ENCODE measurements around the gene HOXB7.

The HOXB7 gene

DNA sequence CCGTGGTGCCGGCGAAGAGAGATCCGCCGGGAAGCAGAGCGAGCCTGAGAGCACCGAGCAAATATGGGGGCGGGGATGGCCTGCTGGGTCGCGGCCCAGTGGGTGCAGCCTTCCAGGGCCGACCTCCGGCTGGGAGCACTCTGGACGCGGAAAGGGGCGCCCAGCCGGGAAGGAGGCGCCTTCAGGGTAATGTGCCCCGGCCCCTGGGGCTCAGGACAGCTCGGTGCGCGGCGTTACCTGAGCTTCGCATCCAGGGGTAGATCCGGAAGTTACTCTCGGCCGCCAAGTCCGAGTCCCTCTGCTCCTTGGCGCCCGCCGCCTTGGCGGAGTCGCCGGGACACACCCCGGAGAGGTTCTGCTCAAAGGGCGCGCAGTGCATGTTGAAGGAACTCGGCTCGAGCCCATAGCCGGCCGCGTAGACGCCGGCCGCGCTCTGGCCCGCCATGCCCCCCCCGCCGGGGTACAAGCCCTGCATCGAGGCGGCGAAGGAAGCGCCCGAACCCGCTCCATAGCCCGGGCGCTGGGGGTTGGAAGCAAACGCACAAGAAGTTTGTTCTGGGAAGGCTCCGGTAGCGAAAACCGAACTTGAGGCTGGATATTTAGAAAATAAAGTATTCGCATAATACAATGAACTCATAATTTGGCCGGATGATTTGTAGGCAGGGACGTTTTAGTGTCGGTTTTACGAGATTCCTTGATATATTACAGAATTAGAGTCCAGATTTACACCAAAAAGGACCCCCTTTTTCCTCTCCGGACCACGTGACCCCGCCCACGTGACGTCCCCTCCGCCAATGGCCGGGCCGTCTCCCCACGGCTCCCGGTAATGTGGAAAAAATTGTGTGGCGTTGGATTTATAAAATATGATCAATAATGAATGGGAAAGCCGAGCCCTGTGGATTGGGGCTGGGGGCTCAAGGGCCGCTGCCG, at the start of gene HOXB7:
Gene HOXB7 (minus strand): TSS at position 736 of the 930 bp plus-strand sequence. CDS start 99 bp downstream, at position 637.
- no peak for DNase-seq

DNA sequence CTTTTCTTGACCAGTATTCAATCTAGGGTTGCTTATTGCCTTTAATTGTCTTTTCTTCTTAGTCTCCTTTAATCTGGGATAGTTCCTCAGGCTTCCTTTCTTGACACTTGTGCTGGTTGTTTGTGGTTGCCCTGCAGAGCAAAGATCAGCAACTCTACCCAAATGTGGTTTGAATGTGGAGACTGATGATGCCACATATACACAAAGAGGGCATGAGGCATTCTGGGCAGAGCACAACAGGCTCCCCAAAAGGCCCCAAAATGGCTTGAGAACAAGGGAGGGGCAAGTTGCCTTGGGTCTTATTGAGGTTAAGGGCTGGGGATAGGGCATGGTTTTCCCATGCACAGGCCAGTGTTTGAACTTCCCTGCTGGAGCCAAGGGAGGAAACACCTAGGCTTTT, 45.1 kb upstream of the HOXB7 start:
- no peak for DNase-seq

DNA sequence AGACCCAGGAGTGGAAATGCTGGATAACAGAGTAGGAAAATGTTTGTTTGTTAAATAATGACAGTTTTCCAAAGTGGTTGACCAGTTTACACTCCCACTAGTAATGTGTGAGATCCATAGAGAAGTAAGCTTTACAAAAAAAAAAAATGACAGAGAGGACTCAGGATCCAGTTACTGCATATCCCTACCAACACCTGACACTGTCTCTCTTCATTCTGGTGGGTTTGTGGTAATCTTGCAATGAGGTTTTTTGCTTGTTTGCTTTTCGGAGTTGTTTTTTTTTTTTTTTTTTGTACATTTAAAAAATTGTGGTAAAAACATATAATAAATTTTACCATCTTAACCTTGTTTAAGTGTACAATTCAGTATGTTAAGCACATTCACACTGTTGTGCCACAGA, 38.9 kb upstream of the HOXB7 start:
- DNase-seq: no peak

DNA sequence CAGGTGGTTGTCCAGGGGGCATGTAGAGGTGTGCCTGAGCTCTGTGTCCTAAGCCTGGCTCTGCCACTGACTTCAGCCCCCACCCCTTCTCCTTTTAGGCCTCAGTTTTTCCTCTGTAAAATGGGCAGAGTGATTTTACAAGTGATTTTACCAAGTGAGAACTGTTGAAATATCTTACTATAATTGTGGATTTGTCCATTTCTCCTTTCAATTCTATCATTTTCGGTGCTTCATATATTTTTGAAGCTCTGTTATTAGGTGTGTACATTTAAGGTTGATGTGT, 37.1 kb upstream of the HOXB7 start:
- DNase-seq: no peak

DNA sequence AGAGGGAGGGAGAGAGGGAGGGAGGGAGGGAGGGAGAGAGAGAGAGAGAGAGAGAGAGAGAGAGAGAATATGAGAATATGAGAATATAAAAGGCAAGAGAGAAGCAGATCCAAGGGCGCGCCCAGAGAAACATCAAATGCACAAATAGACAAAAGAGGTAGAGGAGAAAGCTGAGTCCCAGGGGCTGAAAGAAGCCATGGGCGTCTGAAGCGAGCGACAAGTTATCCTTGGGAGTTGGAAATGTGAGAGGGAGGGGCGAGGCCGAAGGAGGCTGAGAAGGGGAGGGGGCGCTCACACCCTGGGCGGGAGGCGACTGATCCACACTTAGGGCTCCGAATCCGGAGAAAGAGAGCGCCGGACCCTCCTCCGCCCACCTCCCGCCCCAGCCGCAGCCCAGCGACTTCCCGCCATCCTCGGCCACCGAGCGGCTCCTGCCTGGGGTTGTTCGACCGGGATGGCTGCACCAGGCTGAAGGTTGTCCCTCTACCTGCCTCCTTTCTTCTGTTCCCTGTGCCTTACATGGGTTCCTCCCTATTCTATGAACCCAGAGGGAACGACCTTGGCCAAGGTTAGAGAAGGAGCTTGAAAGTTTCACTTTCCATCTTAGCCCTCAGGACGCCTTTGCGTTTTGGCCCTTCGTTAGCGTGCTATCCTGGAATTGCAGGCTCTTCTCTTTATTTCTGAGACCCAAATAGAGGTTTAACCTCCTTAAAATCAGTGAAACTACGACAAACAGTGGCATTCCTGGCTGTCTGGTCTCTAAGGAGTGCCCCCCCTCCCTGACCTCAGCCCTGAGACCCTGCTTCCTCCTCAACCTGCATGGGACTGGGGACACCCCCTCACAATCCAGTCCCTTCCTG, 36.5 kb upstream of the HOXB7 start:
- no peak for DNase-seq

DNA sequence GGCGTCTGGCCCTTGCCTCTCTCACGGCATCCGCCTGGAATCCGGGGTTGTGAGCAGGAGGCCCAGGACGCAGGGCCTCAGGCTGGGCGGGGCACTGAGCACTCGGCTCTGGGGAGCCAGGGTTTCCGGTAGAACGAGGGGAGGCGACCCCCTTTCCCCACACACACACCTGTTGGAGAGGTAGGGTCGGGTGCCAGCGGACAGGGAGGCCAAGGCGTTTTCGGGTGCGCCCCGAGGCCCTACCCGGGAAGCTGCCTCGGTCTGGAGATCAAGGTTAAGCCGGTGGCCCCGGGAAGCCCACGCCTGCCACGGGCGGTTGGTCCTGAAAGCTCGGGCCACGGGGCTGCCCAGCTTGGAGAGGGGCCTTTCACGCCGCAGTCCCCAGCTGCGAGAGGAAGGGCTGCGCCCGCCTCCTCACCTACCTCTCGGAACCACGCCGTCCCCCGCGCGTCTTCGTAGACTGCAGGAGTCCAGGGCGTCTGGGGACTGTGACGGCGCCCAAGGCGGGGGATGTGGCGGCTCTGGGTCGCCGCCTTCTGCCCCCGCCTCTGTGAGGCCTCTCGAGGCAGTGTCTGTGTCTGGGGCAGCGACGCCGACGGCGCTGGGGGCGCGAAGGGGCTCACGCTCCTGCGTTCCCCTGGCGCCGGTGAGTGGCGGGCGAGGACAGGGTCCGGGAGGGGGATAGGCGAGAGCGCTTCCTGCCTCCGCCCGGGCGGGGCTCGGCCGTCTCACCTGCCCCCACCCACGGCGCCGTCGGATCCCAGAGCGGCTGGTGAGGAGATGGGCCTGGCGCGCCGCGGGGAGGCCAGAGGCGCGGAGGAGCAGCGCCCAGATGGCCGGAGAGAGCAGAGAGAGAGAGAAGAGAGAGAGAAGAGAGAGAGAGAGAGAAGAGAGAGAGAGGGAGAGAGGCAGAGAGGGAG, 35.6 kb upstream of the HOXB7 start:
- no peak for DNase-seq

DNA sequence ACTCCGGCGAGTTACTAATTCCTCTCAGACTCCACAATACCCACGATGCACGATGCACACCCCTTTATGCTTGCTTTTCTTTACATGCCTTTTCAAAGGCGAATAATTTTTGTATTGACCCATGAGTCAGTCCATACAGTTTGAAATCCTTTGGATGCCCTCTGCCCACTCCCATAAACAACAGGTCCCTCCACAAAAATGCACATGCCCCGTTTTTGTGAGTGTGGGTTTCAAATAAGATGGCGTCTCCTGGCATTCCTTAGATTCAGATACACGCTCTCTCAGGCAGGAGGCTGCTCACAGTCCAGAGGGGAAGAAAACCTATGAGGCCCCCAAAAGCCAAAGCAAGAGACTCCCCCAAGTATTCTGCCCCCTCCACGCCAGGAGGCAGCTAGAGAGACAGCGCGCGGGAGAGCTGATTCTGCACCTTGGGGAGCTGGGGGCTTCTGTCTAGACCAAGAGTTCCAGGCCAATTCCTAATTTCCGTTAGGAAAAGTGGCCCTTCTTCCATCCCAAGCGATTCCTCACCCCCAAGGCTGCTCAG, 34.9 kb upstream of the HOXB7 start:
- no peak for DNase-seq

DNA sequence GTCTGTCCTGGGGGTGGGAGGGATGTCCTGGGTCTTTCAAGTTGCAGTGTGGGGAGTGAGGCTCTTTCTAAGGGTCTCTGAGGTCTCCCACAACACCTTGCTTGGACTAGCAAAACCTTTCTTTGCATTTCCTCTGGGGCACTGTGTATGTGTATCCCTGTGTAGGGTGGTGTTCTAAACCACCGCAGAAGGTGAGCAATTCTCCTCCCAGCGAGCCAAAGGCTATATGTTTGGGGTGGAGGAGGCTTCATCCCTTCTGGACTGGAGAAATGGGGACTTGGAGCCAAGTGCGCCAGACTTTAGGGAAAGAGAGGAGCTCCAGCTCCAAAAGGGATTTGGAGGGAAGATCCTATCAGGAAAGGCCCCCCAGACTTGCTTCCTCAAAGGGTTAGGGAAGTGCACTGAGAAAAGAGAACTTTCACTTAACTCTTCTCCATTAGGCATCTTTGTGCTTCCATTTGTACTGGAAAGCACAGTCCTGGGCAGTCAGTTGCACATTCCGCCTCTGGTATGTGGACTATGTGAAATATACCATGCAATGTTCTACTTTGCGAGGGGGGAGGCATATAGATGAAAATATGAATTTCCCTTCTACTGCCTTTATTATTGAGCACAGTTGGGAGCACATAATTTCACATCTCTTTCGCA, 34.2 kb upstream of the HOXB7 start:
- no peak for DNase-seq

DNA sequence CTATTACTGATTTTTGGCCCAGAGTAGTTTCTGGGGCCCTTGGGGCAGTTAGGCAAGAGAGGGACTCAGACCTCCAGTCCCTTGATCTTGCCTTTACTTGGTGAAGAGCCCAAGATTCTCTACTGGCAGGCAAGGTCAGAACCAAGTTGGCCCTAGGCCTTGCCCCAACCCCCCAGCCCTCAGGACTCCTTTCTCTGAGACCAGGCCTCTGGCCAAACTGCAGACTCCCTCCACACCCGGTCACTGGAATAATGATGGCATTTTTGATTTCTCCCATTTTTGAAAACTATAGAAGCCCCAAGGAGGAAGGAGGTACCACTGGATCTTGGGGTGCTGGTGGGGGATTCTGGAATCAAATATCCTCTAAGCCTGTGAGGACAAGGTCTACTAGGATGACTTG, 33.3 kb upstream of the HOXB7 start:
- no peak for DNase-seq

DNA sequence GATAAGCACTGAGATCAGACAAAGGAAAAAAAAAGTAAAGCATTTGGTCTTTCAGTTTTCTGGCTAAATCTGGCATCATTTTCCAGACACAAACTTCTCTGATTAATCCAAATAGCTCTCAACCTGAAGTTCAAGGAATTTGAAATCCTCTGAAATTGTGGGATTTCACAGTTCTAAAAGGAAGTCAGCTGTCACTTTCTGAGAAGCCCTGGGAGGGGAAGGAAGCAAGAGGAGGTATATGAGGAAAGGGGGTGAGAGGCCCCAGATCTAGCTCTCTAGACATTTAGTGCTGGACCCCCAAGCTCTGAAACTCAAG, 32.8 kb upstream of the HOXB7 start:
- DNase-seq: no peak

DNA sequence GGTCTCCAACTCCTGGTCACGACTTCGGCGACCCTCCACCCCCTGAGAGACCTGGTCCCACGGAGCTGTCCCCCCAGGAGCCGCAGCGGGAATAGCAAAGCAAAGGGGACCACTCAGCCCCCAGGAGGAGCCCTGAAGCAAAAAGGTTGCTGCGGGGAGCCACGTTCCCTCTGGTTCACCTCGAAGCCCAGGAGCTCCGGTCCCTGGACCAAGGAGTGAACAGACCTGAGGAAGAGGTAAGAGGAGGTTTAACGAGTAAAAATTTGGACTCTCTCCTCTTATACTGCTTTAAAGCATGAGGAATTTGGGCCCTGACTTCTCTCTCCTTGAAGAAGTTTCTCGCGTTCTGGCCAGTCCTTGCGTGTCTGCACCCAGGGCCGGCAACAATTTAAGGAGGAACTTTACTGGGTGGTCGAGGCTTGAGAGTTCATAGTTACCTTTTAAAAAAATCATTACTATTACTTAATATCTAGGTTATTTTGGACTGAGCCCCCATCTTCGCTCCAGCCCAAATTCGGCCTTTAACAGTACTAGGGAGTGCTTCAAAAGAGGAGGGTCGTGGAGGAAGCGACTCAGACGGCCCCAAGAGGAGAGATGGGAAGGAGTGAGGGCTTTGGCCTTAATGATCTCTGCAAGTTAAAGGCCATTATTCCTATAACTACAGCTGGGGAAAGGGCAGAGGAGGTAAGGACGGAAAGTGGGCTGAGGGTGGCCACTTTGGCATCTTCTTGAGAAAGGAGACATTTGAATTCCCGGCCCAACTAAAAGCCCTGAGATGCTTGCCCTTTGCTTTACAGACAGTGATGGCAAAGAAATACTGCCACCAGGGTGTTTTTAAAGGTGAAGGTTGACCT, 32.3 kb upstream of the HOXB7 start:
- no peak for DNase-seq

DNA sequence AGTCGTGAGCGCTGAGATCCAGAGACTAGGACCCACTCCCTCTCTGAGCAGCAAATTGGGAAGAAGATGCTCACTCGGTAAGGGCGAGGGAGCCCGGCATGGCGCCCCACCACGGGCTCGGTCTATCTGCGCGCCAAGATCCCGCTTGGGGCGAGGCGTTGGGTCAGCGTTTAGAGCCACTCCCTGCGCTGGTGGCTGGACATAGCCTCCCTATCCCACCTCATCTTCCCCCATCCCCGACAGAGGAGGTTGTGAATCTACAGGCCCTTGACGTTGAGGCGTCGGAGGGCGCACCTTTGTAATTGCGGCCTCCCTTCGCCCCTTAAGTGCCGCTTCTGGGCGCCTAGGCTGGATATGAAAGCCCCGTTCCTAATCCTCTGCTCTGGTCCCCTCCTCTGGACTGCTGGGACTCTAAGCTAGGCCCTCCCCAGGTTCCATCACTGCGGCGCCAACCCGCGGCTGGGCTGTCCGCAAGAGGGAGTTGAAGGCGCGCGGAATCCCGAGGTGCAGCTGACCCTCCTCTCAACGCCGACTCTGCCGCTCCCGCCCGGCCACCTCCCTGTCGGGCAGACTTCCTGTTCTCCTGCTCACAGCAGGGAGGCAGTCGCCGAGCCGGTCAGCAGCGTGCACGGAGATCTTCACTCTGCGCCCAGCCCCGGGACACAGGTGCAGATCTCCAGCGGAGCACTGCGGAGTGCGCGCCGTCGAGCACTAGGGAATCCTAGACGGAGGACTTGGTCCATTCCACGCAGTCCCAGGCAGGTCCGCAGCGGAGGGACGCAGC, 31.4 kb upstream of the HOXB7 start:
- DNase-seq: no peak

DNA sequence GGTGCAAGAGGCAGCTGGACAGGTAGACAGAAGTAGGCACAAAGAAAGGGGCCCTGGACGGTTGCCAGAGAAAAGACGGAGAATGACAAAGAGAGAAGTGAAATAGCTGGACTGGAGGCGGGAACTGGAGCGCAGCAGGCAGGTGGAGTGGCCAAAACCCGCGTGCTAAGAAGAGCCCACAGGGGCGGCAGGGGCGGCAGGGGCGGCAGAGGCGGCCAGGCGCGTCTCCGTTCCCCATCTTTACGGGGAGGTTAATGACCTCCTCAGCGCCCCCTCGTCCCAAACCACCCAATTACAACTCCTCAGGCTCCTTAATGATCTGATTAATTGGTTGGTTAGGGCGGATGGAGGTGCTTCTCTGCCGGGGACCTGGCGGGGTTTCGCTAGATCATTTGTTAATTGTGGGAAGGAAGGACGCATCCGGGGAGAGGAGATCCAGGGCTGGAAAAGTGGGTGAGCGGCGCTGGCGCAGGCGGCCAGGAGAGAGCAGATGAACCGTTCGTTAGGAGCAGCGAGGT, 30.8 kb upstream of the HOXB7 start:
- DNase-seq: no peak

DNA sequence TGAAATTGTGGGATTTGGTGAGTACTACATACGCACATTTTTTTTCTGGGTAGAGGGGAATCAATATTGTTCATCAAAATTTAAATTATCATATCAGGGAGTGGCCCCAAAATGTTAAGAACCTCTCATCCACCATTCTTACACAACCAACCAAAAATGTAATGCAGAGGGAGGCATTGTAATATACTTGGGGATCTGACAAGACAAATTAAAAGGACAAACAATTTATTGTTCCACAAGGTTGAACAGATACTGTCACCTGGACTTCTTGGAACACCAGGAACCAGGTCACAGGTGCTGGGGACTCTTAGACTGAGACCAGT, 30.0 kb upstream of the HOXB7 start:
- DNase-seq: no peak

DNA sequence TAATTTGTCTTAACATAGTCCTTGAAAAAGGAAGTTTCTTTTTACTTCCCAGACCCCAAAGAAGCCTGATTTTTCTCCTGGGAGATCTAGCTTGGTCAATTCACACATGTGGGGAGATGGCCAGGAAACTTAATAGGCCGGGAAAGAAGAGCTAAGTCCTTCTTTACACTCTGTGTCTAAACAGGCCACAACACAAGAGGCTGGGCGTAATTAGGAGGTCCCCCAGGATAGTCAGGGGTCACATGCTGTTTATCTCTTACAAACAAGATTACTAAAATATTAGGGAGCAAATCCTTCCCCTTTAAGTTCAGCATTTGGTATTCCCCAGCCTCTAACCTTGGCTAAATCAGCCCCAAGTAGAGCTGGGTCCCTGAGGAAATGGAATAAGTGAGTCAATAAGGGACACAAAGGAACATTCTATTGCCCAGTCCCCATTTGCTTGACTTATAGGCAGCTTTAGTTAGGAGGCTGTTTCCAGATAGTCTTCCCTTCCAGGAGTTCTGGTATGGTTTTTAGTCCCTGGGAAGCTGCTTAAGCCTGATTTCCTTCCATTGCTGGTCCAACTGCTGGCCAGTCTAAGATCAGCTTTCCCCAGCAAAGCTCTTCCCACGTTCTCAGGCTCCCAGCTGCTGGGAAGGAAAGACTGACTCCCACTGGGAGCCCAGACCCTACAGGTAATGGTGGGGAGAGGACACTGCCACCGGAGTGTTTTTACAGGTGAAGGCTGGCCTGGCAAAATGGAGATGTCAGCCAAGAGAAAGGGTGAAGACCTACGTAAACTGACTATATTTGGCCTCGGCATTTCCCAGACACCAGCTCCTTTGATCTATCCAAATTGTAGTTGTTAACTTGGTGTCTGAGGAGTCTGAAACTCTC, 29.4 kb upstream of the HOXB7 start:
- no peak for DNase-seq

DNA sequence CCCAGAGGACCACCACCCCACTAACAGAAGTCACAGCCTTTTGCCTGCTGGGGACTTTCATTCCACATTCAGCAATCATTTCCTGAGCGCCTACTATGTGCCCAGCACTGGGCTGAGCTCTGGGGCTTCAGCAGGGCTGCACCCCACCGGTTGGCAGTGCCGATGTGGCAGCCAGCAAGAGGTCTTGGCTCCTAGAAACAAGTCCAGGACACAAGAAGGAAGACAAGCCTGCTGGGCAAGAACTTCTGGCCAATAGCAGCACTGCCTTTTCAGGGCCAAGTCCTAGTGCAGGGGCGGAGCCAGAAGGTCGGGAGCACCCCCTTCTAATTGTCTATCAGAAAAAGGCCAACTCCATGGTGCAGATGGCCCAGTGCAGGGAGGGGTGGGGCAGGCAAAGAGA, 28.3 kb upstream of the HOXB7 start:
- no peak for DNase-seq

DNA sequence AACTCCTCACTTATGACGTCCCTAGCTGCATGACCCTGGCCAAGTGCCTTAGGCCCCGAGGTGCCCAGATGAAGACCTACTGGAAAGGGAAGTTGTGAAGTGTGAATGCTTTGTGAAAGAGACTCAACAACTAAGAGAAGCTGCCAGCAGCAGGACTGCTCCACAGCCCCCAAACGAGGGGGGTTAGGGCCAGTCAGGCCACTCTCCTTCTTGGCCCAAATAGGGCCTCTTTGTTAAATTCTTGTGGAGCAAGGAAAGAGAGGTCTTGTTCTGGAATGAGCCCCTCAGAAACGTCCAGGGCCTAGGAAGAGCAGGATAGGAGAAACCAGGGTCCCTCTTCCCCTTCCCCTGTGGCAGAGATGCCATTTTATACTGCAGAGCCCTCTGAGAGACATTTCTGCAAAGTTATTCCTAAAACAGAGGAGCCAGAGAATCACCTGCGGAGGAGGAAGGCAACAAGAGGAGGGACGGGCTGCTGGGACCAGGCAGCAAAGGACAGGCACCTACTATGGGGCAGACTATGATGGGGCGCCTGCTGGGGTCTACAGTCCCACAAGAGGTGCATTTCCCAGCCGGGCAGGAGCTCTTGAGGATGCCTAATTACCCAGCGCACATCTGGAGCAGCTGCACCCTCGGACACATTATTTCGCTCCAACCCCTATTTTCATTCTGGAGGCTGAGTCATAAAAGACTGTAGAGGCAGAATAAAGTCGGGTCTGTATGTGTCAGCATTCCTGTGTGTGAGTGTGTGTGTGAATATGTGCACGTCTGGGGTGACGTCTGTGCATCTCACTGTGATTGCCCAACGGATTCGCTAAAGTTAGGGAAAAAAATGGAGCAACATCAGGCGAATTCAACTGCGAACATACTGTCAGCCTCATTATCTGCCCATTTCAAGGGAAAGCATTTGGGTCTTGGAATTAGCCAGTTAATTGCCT, 26.8 kb upstream of the HOXB7 start:
- no peak for DNase-seq

Data from GOT3 (cell line).